ENCODE data around the gene RPS19. TPM values are rescaled to one million over a fixed set of nuclear protein-coding genes. Genes with fewer than 3 reads are reported as not detected.

Gene RPS19
- total and polyA plus RNA-seq, 10 donors, result 744 to 8,491 (median 1,984) TPM

GRCh38 chr19:41848666-41849065, 11.4 kb upstream of the RPS19 start:
- intact Hi-C loops (cut with DNase I; ENCODE audit: low total_unique reads), result no loop called here
- Histone ChIP-seq H3K36me3 (no peaks in the 10 kb centered on the region), H3K4me3 (no peak overlapping the region), H3K4me1 (no peaks in the 10 kb centered on the region), H3K27me3 (replicated peaks in 1 of 7) (peaks cover 0 to 7% (median 0%) of the 10 kb centered on the region in 7 donors), H3K9me3 (peaks cover 0 to 3% (median 0%) of the 10 kb centered on the region in 8 donors), H3K27ac (no peak overlapping the region)
- TF ChIP-seq POLR2AphosphoS5 (IDR thresholded peaks at IDR 0.05) (no peak), POLR2A (IDR thresholded peaks at IDR 0.05) (no peak)
- TF ChIP-seq, protein P1, sequence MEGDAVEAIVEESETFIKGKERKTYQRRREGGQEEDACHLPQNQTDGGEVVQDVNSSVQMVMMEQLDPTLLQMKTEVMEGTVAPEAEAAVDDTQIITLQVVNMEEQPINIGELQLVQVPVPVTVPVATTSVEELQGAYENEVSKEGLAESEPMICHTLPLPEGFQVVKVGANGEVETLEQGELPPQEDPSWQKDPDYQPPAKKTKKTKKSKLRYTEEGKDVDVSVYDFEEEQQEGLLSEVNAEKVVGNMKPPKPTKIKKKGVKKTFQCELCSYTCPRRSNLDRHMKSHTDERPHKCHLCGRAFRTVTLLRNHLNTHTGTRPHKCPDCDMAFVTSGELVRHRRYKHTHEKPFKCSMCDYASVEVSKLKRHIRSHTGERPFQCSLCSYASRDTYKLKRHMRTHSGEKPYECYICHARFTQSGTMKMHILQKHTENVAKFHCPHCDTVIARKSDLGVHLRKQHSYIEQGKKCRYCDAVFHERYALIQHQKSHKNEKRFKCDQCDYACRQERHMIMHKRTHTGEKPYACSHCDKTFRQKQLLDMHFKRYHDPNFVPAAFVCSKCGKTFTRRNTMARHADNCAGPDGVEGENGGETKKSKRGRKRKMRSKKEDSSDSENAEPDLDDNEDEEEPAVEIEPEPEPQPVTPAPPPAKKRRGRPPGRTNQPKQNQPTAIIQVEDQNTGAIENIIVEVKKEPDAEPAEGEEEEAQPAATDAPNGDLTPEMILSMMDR (IDR thresholded peaks at IDR 0.05 in 8 of 11, conservative IDR thresholded peaks at IDR 0.05 in 3 of 11), result no peak
- 80 to 89% (median 83%) methylated on average over 6 of the region's 6 CpGs for WGBS, 5 donors
- DNase-seq, result no peak

DNA sequence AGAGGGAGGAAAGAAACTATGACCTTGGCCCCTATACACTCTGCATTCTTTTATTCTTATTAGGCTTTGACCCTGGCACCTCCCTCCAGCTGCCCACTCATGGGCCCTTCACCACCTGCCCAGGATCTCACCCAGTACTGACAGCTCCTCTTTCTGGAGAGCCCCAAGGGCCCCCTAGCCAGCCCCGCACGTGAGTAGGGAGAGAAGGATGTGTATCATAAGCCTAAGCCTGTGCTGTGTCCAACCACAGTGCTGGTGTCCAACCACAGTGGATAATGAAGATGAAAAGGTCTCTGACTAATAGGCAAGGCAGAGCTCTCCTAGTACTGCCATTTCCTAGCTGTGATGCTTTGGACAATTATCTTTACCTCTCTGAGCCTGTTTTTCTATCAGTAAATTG, 11.0 kb upstream of the RPS19 start:
- Histone ChIP-seq H3K36me3 (no peaks in the 10 kb centered on the region), H3K9me3 (peaks cover 0 to 3% (median 0%) of the 10 kb centered on the region in 8 donors), H3K4me1 (no peaks in the 10 kb centered on the region), H3K27ac (no peak overlapping the region), H3K4me3 (no peak overlapping the region), H3K27me3 (replicated peaks in 1 of 7) (peaks cover 0 to 7% (median 0%) of the 10 kb centered on the region in 7 donors)
- WGBS, 5 donors, result 63 to 77% (median 73%) methylated on average over 2 of the region's 2 CpGs
- no peak for DNase-seq
- no peak for TF ChIP-seq POLR2AphosphoS5 (IDR thresholded peaks at IDR 0.05)
- TF ChIP-seq, protein P1 (IDR thresholded peaks at IDR 0.05 in 8 of 11, conservative IDR thresholded peaks at IDR 0.05 in 3 of 11), result no peak
- intact Hi-C loops (cut with DNase I; ENCODE audit: low total_unique reads), result no loop called here

- Histone ChIP-seq H3K27me3 (replicated peaks in 1 of 7) (peaks cover 0 to 7% (median 0%) of the 10 kb centered on the region in 7 donors), H3K36me3 (no peaks in the 10 kb centered on the region), H3K4me1 (no peaks in the 10 kb centered on the region), H3K4me3 (no peak overlapping the region), H3K9me3 (no peaks in the 10 kb centered on the region), H3K27ac (no peak overlapping the region)
- TF ChIP-seq, protein P1 (IDR thresholded peaks at IDR 0.05 in 8 of 11, conservative IDR thresholded peaks at IDR 0.05 in 3 of 11), result no peak
- no peak for TF ChIP-seq POLR2A (IDR thresholded peaks at IDR 0.05)
- TF ChIP-seq POLR2AphosphoS5 (IDR thresholded peaks at IDR 0.05), result no peak
- DNase-seq, result no peak
- intact Hi-C loops (cut with DNase I; ENCODE audit: low total_unique reads), result no loop called here
- WGBS, 5 donors, result 67 to 81% (median 73%) methylated on average over 5 of the region's 5 CpGs
Measured at GRCh38 chr19:41850381-41850780, 9.7 kb upstream of the RPS19 start.

DNA sequence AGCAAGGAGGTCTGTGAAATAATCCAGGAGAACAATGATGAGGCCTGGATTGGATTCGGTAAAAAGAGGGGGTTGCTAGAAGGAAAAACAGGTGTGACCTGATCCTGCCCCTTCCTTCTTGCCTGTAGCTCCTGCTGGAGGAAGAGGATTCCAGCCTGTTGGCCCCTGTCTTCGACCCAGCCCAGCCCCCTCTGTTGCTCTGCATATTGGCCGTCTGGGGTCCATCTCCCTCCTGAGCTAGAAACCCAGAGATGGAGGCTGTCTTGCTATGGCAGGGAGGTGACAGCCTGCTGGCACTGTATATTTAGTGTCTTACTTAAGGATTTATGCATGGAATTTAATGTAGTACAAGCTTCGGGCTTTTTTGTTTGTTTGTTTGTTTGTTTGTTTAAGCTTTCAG, 8.6 kb upstream of the RPS19 start:
- intact Hi-C loops (cut with DNase I; ENCODE audit: low total_unique reads), result no loop called here
- no peak for TF ChIP-seq POLR2A (IDR thresholded peaks at IDR 0.05)
- 49 to 68% (median 56%) methylated on average over 4 of the region's 4 CpGs for WGBS, 5 donors
- Histone ChIP-seq H3K4me1 (no peaks in the 10 kb centered on the region), H3K27ac (no peak overlapping the region), H3K4me3 (no peak overlapping the region), H3K27me3 (replicated peaks in 1 of 7) (peaks cover 0 to 7% (median 0%) of the 10 kb centered on the region in 7 donors), H3K36me3 (no peaks in the 10 kb centered on the region), H3K9me3 (no peaks in the 10 kb centered on the region)
- no peak for DNase-seq

- intact Hi-C loops (cut with DNase I; ENCODE audit: low total_unique reads), result no loop called here
- 45 to 90% (median 71%) methylated on average over 2 of the region's 2 CpGs for WGBS, 5 donors
- TF ChIP-seq POLR2A (IDR thresholded peaks at IDR 0.05), result no peak
- TF ChIP-seq, protein P1 (IDR thresholded peaks at IDR 0.05 in 8 of 11, conservative IDR thresholded peaks at IDR 0.05 in 3 of 11), result no peak
- TF ChIP-seq POLR2AphosphoS5 (IDR thresholded peaks at IDR 0.05), result no peak
Measured at GRCh38 chr19:41853344-41853743, 6.7 kb upstream of the RPS19 start.

More at GRCh38 chr19:41853344-41853743, 6.7 kb upstream of the RPS19 start:
- H3K4me1 ChIP-seq, result no peaks in the 10 kb centered on the region
- no peak overlapping the region for H3K4me3 ChIP-seq
- no peaks in the 10 kb centered on the region for H3K36me3 ChIP-seq
- DNase-seq, result no peak
- H3K27ac ChIP-seq, result no peak overlapping the region
- no peaks in the 10 kb centered on the region for H3K9me3 ChIP-seq
- H3K27me3 ChIP-seq (replicated peaks in 1 of 7), result peaks cover 0 to 3% (median 0%) of the 10 kb centered on the region in 7 donors

Data from spleen (tissue), 11 donors.